Esophagus muscularis mucosa (tissue), 3 donors: ENCODE measurements around the gene CCL2.

Experiments used
- CTCF ChIP-seq, 3 experiments: fragments of 200-600 bp in 2 of 3; fragments of 450-650 bp in 1 of 3; sonication (generic) in 2 of 3; IDR thresholded peaks; one replicate each; pipeline ENCODE4 v1.5.1; 2017 to 2019; ENCODE audit warnings: antibody characterized with exemption in 3 of 3, mild to moderate bottlenecking in 2 of 3, moderate library complexity in 1 of 3
- POLR2A ChIP-seq: fragments of 450-650 bp; IDR thresholded peaks from one replicate; pipeline ENCODE4 v1.6.1; 2017; ENCODE audit warnings: antibody characterized with exemption, moderate library complexity, mild to moderate bottlenecking, low read depth
- POLR2AphosphoS5 ChIP-seq, 2 donors: sonication (generic); formaldehyde crosslinking; IDR thresholded peaks; one replicate each; pipeline ENCODE4 v1.6.1; 2017; ENCODE audit warnings: antibody characterized with exemption in 2 of 2

DNA sequence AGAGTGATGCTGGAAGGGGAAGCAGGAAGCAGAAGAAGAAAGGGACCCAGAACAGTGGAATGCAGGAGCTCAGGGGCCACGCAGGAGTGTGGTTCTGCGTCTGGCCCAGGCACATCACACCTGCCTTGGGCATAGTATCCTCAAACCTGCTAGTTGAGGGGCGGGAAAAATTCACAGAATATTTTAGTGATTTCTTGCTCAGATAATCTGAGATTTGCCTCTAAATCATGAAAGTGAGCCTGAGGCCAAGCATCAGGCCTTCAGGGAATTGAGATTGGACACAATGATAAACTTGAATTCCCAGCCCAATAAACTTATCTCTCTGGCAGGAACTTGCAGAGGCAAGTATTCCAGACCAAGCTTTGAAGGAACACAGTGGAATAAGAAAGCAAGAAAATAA lies 48.5 kb upstream of the CCL2 start:
- TF ChIP-seq POLR2A (no peak), CTCF (IDR thresholded peaks at IDR 0.05) (no peak), POLR2AphosphoS5 (IDR thresholded peaks at IDR 0.05) (no peak)
